ENCODE data around the gene TCF15. TPM values are rescaled to one million over a fixed set of nuclear protein-coding genes. Genes with fewer than 3 reads are reported as not detected.

The TCF15 gene
- total and polyA plus RNA-seq, 2 donors = 0.42 to 0.62 TPM

- WGBS = 93% methylated on average over 9 of the region's 9 CpGs
- H3K36me3 ChIP-seq (ENCODE audit: control insufficient read depth in 2 of 2, insufficient read depth in 2 of 2, low read length in 1 of 2) = no peaks in the 10 kb centered on the region
- H3K9me3 ChIP-seq (ENCODE audit: control insufficient read depth in 2 of 2, insufficient read depth in 1 of 2, low read length in 1 of 2) = no peaks in the 10 kb centered on the region
- no peak overlapping the region for H3K4me3 ChIP-seq (ENCODE audit: low read length in 2 of 2)
- H3K27me3 ChIP-seq (ENCODE audit: control insufficient read depth in 2 of 2, insufficient read depth in 1 of 2, low read length in 1 of 2) = no peaks in the 10 kb centered on the region
- no peak for DNase-seq (ENCODE audit: low read depth in 6 of 9, low spot score in 9 of 9)
- H3K27ac ChIP-seq (ENCODE audit: low read depth in 1 of 2, low read length in 1 of 2) = no peak overlapping the region
- H3K4me1 ChIP-seq (ENCODE audit: control insufficient read depth in 2 of 2, insufficient read depth in 2 of 2, low read length in 2 of 2) = no peaks in the 10 kb centered on the region
Observed at GRCh38 chr20:635028-635892, 25.2 kb upstream of the TCF15 start.

GRCh38 chr20:634148-634925, 24.2 kb upstream of the TCF15 start:
- no peak for DNase-seq (ENCODE audit: low read depth in 6 of 9, low spot score in 9 of 9)
- Histone ChIP-seq H3K9me3 (ENCODE audit: control insufficient read depth in 2 of 2, insufficient read depth in 1 of 2, low read length in 1 of 2) (no peaks in the 10 kb centered on the region), H3K4me3 (ENCODE audit: low read length in 2 of 2) (no peak overlapping the region), H3K4me1 (ENCODE audit: control insufficient read depth in 2 of 2, insufficient read depth in 2 of 2, low read length in 2 of 2) (no peaks in the 10 kb centered on the region), H3K36me3 (ENCODE audit: control insufficient read depth in 2 of 2, insufficient read depth in 2 of 2, low read length in 1 of 2) (no peaks in the 10 kb centered on the region), H3K27ac (ENCODE audit: low read depth in 1 of 2, low read length in 1 of 2) (no peak overlapping the region), H3K27me3 (ENCODE audit: control insufficient read depth in 2 of 2, insufficient read depth in 1 of 2, low read length in 1 of 2) (no peaks in the 10 kb centered on the region)
- WGBS = 92% methylated on average over 14 of the region's 14 CpGs

GRCh38 chr20:631101-631500, 21.0 kb upstream of the TCF15 start:
- H3K36me3 ChIP-seq (ENCODE audit: control insufficient read depth in 2 of 2, insufficient read depth in 2 of 2, low read length in 1 of 2) = no peaks in the 10 kb centered on the region
- DNase-seq (ENCODE audit: low read depth in 6 of 9, low spot score in 9 of 9) = no peak
- WGBS = 95% methylated on average over 1 of the region's 1 CpG
- H3K4me3 ChIP-seq (ENCODE audit: low read length in 2 of 2) = no peak overlapping the region
- H3K4me1 ChIP-seq (ENCODE audit: control insufficient read depth in 2 of 2, insufficient read depth in 2 of 2, low read length in 2 of 2) = no peaks in the 10 kb centered on the region
- no peak overlapping the region for H3K27ac ChIP-seq (ENCODE audit: low read depth in 1 of 2, low read length in 1 of 2)
- H3K9me3 ChIP-seq (ENCODE audit: control insufficient read depth in 2 of 2, insufficient read depth in 1 of 2, low read length in 1 of 2) = no peaks in the 10 kb centered on the region
- H3K27me3 ChIP-seq (ENCODE audit: control insufficient read depth in 2 of 2, insufficient read depth in 1 of 2, low read length in 1 of 2) = no peaks in the 10 kb centered on the region

GRCh38 chr20:626579-626978, 16.5 kb upstream of the TCF15 start:
- Histone ChIP-seq H3K9me3 (ENCODE audit: control insufficient read depth in 2 of 2, insufficient read depth in 1 of 2, low read length in 1 of 2) (no peaks in the 10 kb centered on the region), H3K4me3 (ENCODE audit: low read length in 2 of 2) (no peak overlapping the region), H3K27ac (ENCODE audit: low read depth in 1 of 2, low read length in 1 of 2) (no peak overlapping the region), H3K36me3 (ENCODE audit: control insufficient read depth in 2 of 2, insufficient read depth in 2 of 2, low read length in 1 of 2) (no peaks in the 10 kb centered on the region), H3K27me3 (ENCODE audit: control insufficient read depth in 2 of 2, insufficient read depth in 1 of 2, low read length in 1 of 2) (peaks cover 0 to 2% of the 10 kb centered on the region in 2 donors), H3K4me1 (ENCODE audit: control insufficient read depth in 2 of 2, insufficient read depth in 2 of 2, low read length in 2 of 2) (no peaks in the 10 kb centered on the region)
- no peak for DNase-seq (ENCODE audit: low read depth in 6 of 9, low spot score in 9 of 9)
- 91% methylated on average over 2 of the region's 2 CpGs for WGBS

- Histone ChIP-seq H3K27ac (ENCODE audit: low read depth in 1 of 2, low read length in 1 of 2) (no peak overlapping the region), H3K36me3 (ENCODE audit: control insufficient read depth in 2 of 2, insufficient read depth in 2 of 2, low read length in 1 of 2) (no peaks in the 10 kb centered on the region), H3K4me3 (ENCODE audit: low read length in 2 of 2) (no peak overlapping the region), H3K4me1 (ENCODE audit: control insufficient read depth in 2 of 2, insufficient read depth in 2 of 2, low read length in 2 of 2) (no peaks in the 10 kb centered on the region), H3K9me3 (ENCODE audit: control insufficient read depth in 2 of 2, insufficient read depth in 1 of 2, low read length in 1 of 2) (no peaks in the 10 kb centered on the region), H3K27me3 (ENCODE audit: control insufficient read depth in 2 of 2, insufficient read depth in 1 of 2, low read length in 1 of 2) (peaks cover 0 to 2% of the 10 kb centered on the region in 2 donors)
- WGBS = 93% methylated on average over 4 of the region's 4 CpGs
- no peak for DNase-seq (ENCODE audit: low read depth in 6 of 9, low spot score in 9 of 9)
Observed at GRCh38 chr20:625360-625932, 15.3 kb upstream of the TCF15 start.

- Histone ChIP-seq H3K9me3 (ENCODE audit: control insufficient read depth in 2 of 2, insufficient read depth in 1 of 2, low read length in 1 of 2) (no peaks in the 10 kb centered on the region), H3K36me3 (ENCODE audit: control insufficient read depth in 2 of 2, insufficient read depth in 2 of 2, low read length in 1 of 2) (no peaks in the 10 kb centered on the region), H3K4me3 (ENCODE audit: low read length in 2 of 2) (no peak overlapping the region), H3K27ac (ENCODE audit: low read depth in 1 of 2, low read length in 1 of 2) (no peak overlapping the region), H3K4me1 (ENCODE audit: control insufficient read depth in 2 of 2, insufficient read depth in 2 of 2, low read length in 2 of 2) (no peaks in the 10 kb centered on the region), H3K27me3 (ENCODE audit: control insufficient read depth in 2 of 2, insufficient read depth in 1 of 2, low read length in 1 of 2) (peaks cover 0 to 2% of the 10 kb centered on the region in 2 donors)
- WGBS = 52% methylated on average over 4 of the region's 4 CpGs
- DNase-seq (ENCODE audit: low read depth in 6 of 9, low spot score in 9 of 9) = no peak
Observed at GRCh38 chr20:623704-624103, 13.6 kb upstream of the TCF15 start.

- no peak overlapping the region for H3K27ac ChIP-seq (ENCODE audit: low read depth in 1 of 2, low read length in 1 of 2)
- 41% methylated on average over 4 of the region's 4 CpGs for WGBS
- H3K4me1 ChIP-seq (ENCODE audit: control insufficient read depth in 2 of 2, insufficient read depth in 2 of 2, low read length in 2 of 2) = no peaks in the 10 kb centered on the region
- no peak overlapping the region for H3K4me3 ChIP-seq (ENCODE audit: low read length in 2 of 2)
- no peaks in the 10 kb centered on the region for H3K9me3 ChIP-seq (ENCODE audit: control insufficient read depth in 2 of 2, insufficient read depth in 1 of 2, low read length in 1 of 2)
- DNase-seq (ENCODE audit: low read depth in 6 of 9, low spot score in 9 of 9) = no peak
- peaks cover 0 to 2% of the 10 kb centered on the region in 2 donors for H3K27me3 ChIP-seq (ENCODE audit: control insufficient read depth in 2 of 2, insufficient read depth in 1 of 2, low read length in 1 of 2)
- H3K36me3 ChIP-seq (ENCODE audit: control insufficient read depth in 2 of 2, insufficient read depth in 2 of 2, low read length in 1 of 2) = no peaks in the 10 kb centered on the region
Observed at GRCh38 chr20:623021-623420, 12.9 kb upstream of the TCF15 start.

- H3K27me3 ChIP-seq (ENCODE audit: control insufficient read depth in 2 of 2, insufficient read depth in 1 of 2, low read length in 1 of 2) = peaks cover 0 to 2% of the 10 kb centered on the region in 2 donors
- no peak overlapping the region for H3K4me3 ChIP-seq (ENCODE audit: low read length in 2 of 2)
- 72% methylated on average over 7 of the region's 7 CpGs for WGBS
- DNase-seq (ENCODE audit: low read depth in 6 of 9, low spot score in 9 of 9) = no peak
- H3K27ac ChIP-seq (ENCODE audit: low read depth in 1 of 2, low read length in 1 of 2) = no peak overlapping the region
- H3K9me3 ChIP-seq (ENCODE audit: control insufficient read depth in 2 of 2, insufficient read depth in 1 of 2, low read length in 1 of 2) = no peaks in the 10 kb centered on the region
- no peaks in the 10 kb centered on the region for H3K36me3 ChIP-seq (ENCODE audit: control insufficient read depth in 2 of 2, insufficient read depth in 2 of 2, low read length in 1 of 2)
- H3K4me1 ChIP-seq (ENCODE audit: control insufficient read depth in 2 of 2, insufficient read depth in 2 of 2, low read length in 2 of 2) = no peaks in the 10 kb centered on the region
Observed at GRCh38 chr20:622161-622560, 12.1 kb upstream of the TCF15 start.

Measured in thymus (tissue), 11 donors.